ENCODE results near the gene PRSS33. TPM values are rescaled to one million over a fixed set of nuclear protein-coding genes. Genes with fewer than 3 reads are reported as not detected.

The PRSS33 gene
- total and polyA plus RNA-seq, 9 of the 15 experiments (the other 6 are each of a cell fraction or from before 2014, with no cell fraction given), result not detected

DNA sequence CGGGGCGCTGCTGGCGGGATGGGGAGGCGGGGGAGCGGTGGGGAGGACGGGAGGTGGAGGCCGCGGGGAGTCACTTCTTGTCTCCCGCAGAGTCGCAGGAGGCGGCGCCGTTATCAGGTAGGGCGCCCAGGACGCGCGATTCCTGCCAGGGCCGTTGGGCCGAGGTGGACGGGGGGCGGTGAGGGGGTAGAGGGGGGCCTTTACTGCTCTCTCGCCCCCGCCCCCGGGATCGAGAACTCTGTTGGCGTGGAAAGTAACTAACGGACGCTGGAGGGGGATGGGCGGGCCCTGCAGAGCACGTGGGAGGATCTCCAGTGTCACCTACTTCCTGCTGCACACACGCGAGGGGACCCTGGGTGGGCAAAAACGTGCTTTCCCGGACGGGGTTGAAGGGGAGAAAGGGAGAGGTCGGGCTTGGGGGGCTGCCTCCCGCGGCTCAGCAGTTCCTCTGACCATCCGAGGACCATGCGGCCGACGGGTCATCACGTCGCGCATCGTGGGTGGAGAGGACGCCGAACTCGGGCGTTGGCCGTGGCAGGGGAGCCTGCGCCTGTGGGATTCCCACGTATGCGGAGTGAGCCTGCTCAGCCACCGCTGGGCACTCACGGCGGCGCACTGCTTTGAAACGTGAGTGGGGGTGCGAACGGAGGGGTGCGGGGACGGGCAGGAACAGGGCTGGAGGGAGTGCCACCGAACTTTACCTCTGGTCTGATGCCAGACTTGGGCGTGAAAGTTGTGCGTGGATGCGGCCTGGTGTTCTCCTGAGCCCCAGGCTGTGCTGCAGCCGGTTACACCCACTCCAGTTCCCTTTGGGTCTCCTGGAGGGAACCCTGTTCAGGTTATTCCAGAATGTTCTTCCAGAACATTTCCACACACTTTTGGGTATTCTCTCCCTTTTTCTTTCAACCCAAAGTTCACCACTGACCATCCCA lies 30.2 kb upstream of the PRSS33 start (continued):
- TF ChIP-seq, protein P1, sequence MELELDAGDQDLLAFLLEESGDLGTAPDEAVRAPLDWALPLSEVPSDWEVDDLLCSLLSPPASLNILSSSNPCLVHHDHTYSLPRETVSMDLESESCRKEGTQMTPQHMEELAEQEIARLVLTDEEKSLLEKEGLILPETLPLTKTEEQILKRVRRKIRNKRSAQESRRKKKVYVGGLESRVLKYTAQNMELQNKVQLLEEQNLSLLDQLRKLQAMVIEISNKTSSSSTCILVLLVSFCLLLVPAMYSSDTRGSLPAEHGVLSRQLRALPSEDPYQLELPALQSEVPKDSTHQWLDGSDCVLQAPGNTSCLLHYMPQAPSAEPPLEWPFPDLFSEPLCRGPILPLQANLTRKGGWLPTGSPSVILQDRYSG (tag; conservative IDR thresholded peaks at IDR 0.05; ENCODE audit: low read depth), result no peak
- TF ChIP-seq, protein P2, sequence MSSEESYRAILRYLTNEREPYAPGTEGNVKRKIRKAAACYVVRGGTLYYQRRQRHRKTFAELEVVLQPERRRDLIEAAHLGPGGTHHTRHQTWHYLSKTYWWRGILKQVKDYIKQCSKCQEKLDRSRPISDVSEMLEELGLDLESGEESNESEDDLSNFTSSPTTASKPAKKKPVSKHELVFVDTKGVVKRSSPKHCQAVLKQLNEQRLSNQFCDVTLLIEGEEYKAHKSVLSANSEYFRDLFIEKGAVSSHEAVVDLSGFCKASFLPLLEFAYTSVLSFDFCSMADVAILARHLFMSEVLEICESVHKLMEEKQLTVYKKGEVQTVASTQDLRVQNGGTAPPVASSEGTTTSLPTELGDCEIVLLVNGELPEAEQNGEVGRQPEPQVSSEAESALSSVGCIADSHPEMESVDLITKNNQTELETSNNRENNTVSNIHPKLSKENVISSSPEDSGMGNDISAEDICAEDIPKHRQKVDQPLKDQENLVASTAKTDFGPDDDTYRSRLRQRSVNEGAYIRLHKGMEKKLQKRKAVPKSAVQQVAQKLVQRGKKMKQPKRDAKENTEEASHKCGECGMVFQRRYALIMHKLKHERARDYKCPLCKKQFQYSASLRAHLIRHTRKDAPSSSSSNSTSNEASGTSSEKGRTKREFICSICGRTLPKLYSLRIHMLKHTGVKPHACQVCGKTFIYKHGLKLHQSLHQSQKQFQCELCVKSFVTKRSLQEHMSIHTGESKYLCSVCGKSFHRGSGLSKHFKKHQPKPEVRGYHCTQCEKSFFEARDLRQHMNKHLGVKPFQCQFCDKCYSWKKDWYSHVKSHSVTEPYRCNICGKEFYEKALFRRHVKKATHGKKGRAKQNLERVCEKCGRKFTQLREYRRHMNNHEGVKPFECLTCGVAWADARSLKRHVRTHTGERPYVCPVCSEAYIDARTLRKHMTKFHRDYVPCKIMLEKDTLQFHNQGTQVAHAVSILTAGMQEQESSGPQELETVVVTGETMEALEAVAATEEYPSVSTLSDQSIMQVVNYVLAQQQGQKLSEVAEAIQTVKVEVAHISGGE (CRISPR knock-in tag; IDR thresholded peaks at IDR 0.05), result peak in 1 of 3 experiments; percentile 37; a peak in 1 of 6 replicates
- TF ChIP-seq HDAC8 (tag; IDR thresholded peaks at IDR 0.05) (0 out of 2 replicates have a peak, but pooled peaks have one; percentile 35), POLR2B (IDR thresholded peaks at IDR 0.05; ENCODE audit: low read depth, partially characterized antibody) (no peak), MCM3 (IDR thresholded peaks at IDR 0.05) (no peak), MAFG (tag; conservative IDR thresholded peaks at IDR 0.05) (no peak), ZNF24 (IDR thresholded peaks at IDR 0.05) (no peak), SAP30 (IDR thresholded peaks at IDR 0.05; ENCODE audit: borderline replicate concordance, insufficient read depth, low read depth, low read length, poor library complexity, severe bottlenecking) (peak; percentile 88), NFE2L1 (tag; IDR thresholded peaks at IDR 0.05; ENCODE audit: borderline replicate concordance, low read depth) (no peak), TBL1XR1 (IDR thresholded peaks at IDR 0.05; ENCODE audit: low read length in 2 of 2) (no peak), MBD2 (IDR thresholded peaks at IDR 0.05; ENCODE audit: borderline replicate concordance, low read depth) (no peak), CREM (IDR thresholded peaks at IDR 0.05; ENCODE audit: low read depth) (peak; percentile 30; the same call in 1 of the 2 replicates), SRSF9 (IDR thresholded peaks at IDR 0.05; ENCODE audit: borderline replicate concordance, low read depth, low read length) (no peak)
- TF ChIP-seq, protein P3, sequence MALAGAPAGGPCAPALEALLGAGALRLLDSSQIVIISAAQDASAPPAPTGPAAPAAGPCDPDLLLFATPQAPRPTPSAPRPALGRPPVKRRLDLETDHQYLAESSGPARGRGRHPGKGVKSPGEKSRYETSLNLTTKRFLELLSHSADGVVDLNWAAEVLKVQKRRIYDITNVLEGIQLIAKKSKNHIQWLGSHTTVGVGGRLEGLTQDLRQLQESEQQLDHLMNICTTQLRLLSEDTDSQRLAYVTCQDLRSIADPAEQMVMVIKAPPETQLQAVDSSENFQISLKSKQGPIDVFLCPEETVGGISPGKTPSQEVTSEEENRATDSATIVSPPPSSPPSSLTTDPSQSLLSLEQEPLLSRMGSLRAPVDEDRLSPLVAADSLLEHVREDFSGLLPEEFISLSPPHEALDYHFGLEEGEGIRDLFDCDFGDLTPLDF (CRISPR knock-in tag; IDR thresholded peaks at IDR 0.05), result no peak
- TF ChIP-seq, protein P4, sequence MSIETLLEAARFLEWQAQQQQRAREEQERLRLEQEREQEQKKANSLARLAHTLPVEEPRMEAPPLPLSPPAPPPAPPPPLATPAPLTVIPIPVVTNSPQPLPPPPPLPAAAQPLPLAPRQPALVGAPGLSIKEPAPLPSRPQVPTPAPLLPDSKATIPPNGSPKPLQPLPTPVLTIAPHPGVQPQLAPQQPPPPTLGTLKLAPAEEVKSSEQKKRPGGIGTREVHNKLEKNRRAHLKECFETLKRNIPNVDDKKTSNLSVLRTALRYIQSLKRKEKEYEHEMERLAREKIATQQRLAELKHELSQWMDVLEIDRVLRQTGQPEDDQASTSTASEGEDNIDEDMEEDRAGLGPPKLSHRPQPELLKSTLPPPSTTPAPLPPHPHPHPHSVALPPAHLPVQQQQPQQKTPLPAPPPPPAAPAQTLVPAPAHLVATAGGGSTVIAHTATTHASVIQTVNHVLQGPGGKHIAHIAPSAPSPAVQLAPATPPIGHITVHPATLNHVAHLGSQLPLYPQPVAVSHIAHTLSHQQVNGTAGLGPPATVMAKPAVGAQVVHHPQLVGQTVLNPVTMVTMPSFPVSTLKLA (conservative IDR thresholded peaks at IDR 0.05), result peak; percentile 83 to 93
- TF ChIP-seq, protein P5, sequence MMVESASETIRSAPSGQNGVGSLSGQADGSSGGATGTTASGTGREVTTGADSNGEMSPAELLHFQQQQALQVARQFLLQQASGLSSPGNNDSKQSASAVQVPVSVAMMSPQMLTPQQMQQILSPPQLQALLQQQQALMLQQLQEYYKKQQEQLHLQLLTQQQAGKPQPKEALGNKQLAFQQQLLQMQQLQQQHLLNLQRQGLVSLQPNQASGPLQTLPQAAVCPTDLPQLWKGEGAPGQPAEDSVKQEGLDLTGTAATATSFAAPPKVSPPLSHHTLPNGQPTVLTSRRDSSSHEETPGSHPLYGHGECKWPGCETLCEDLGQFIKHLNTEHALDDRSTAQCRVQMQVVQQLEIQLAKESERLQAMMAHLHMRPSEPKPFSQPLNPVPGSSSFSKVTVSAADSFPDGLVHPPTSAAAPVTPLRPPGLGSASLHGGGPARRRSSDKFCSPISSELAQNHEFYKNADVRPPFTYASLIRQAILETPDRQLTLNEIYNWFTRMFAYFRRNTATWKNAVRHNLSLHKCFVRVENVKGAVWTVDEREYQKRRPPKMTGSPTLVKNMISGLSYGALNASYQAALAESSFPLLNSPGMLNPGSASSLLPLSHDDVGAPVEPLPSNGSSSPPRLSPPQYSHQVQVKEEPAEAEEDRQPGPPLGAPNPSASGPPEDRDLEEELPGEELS (CRISPR knock-in tag; IDR thresholded peaks at IDR 0.05; ENCODE audit: borderline replicate concordance), result no peak

Data from K562 (cell line).